ENCODE results near the gene CLEC3B.
A peak's percentile ranks its signal among the peaks of the same experiment; 100 is the strongest.
"Not testable (repeated sequence)": the region's sequence is repeated elsewhere in the genome, so short reads cannot be mapped to it uniquely, and the experiment has no call there.

CLEC3B gene, protein sequence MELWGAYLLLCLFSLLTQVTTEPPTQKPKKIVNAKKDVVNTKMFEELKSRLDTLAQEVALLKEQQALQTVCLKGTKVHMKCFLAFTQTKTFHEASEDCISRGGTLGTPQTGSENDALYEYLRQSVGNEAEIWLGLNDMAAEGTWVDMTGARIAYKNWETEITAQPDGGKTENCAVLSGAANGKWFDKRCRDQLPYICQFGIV

GRCh38 chr3:45026038-45026437 lies at the start of gene CLEC3B:
CLEC3B (plus strand) TSS chr3:45026303; CDS start chr3:45026363, 60 bp downstream.
- H3K4me1 ChIP-seq (ENCODE audit: control insufficient read depth in 1 of 2, insufficient read depth in 2 of 2, low read length in 2 of 2) = peaks cover 0 to 9% of the 10 kb centered on the region in 2 donors
- no peaks in the 10 kb centered on the region for H3K27me3 ChIP-seq (ENCODE audit: control insufficient read depth in 1 of 2, insufficient read depth in 2 of 2, low read length in 2 of 2)
- H3K9me3 ChIP-seq (ENCODE audit: control insufficient read depth in 1 of 2, low read length in 2 of 2) = no peaks in the 10 kb centered on the region
- no peaks in the 10 kb centered on the region for H3K36me3 ChIP-seq (ENCODE audit: control insufficient read depth in 1 of 2, insufficient read depth in 2 of 2, low read length in 2 of 2)
- peak within 1 kb of the TSS in 1 of 2 donors; percentile 54 for H3K4me3 ChIP-seq (ENCODE audit: low read depth in 1 of 2, low read length in 2 of 2)
- no peak within 1 kb of the TSS for H3K9ac ChIP-seq (ENCODE audit: low read depth in 1 of 2, low read length in 2 of 2)
- H3K27ac ChIP-seq (ENCODE audit: low read depth, low read length) = peak within 1 kb of the TSS; percentile 1

- Histone ChIP-seq H3K4me1 (ENCODE audit: control insufficient read depth in 1 of 2, insufficient read depth in 2 of 2, low read length in 2 of 2) (peaks cover 9 to 28% of the 10 kb centered on the region in 2 donors), H3K9me3 (ENCODE audit: control insufficient read depth in 1 of 2, low read length in 2 of 2) (no peaks in the 10 kb centered on the region), H3K36me3 (ENCODE audit: control insufficient read depth in 1 of 2, insufficient read depth in 2 of 2, low read length in 2 of 2) (no peaks in the 10 kb centered on the region), H3K4me3 (ENCODE audit: low read depth in 1 of 2, low read length in 2 of 2) (no peak overlapping the region), H3K9ac (ENCODE audit: low read depth in 1 of 2, low read length in 2 of 2) (no peak overlapping the region), H3K27me3 (ENCODE audit: control insufficient read depth in 1 of 2, insufficient read depth in 2 of 2, low read length in 2 of 2) (no peaks in the 10 kb centered on the region), H3K27ac (ENCODE audit: low read depth, low read length) (no peak overlapping the region)
These were observed 44.9 kb upstream of the CLEC3B start for GRCh38 chr3:44981220-44981619.

DNA sequence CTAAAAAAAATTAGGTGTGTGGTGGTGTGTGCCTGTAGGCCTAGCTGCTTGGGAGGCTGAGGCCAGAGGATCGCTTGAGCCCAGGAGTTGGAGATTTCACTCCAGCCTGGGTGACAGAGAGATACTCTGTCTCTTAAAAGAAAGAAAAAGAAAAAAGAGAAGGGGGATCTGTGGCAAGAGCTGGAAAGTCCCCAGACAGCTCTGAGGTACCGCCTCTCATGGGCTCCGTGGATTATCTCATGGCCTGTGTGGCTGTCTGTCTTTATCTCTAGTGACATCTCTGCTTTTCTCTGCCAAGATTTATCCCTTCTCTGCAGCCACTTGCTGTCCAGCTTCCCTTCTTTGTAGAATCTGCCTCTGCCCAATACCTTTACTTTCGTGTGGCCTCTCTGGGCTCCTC lies 44.4 kb upstream of the CLEC3B start:
- H3K9ac ChIP-seq (ENCODE audit: low read depth in 1 of 2, low read length in 2 of 2) = no peak overlapping the region
- no peak overlapping the region for H3K27ac ChIP-seq (ENCODE audit: low read depth, low read length)
- H3K4me3 ChIP-seq (ENCODE audit: low read depth in 1 of 2, low read length in 2 of 2) = no peak overlapping the region
- no peaks in the 10 kb centered on the region for H3K36me3 ChIP-seq (ENCODE audit: control insufficient read depth in 1 of 2, insufficient read depth in 2 of 2, low read length in 2 of 2)
- no peaks in the 10 kb centered on the region for H3K27me3 ChIP-seq (ENCODE audit: control insufficient read depth in 1 of 2, insufficient read depth in 2 of 2, low read length in 2 of 2)
- H3K9me3 ChIP-seq (ENCODE audit: control insufficient read depth in 1 of 2, low read length in 2 of 2) = no peaks in the 10 kb centered on the region
- peaks cover 8 to 28% of the 10 kb centered on the region in 2 donors for H3K4me1 ChIP-seq (ENCODE audit: control insufficient read depth in 1 of 2, insufficient read depth in 2 of 2, low read length in 2 of 2)

- Histone ChIP-seq H3K36me3 (ENCODE audit: control insufficient read depth in 1 of 2, insufficient read depth in 2 of 2, low read length in 2 of 2) (no peaks in the 10 kb centered on the region), H3K4me1 (ENCODE audit: control insufficient read depth in 1 of 2, insufficient read depth in 2 of 2, low read length in 2 of 2) (peaks cover 0 to 19% of the 10 kb centered on the region in 2 donors), H3K27ac (ENCODE audit: low read depth, low read length) (no peak overlapping the region), H3K4me3 (ENCODE audit: low read depth in 1 of 2, low read length in 2 of 2) (no peak overlapping the region), H3K27me3 (ENCODE audit: control insufficient read depth in 1 of 2, insufficient read depth in 2 of 2, low read length in 2 of 2) (no peaks in the 10 kb centered on the region), H3K9me3 (ENCODE audit: control insufficient read depth in 1 of 2, low read length in 2 of 2) (no peaks in the 10 kb centered on the region), H3K9ac (ENCODE audit: low read depth in 1 of 2, low read length in 2 of 2) (no peak overlapping the region)
These were observed 43.3 kb upstream of the CLEC3B start for GRCh38 chr3:44982817-44983216.

DNA sequence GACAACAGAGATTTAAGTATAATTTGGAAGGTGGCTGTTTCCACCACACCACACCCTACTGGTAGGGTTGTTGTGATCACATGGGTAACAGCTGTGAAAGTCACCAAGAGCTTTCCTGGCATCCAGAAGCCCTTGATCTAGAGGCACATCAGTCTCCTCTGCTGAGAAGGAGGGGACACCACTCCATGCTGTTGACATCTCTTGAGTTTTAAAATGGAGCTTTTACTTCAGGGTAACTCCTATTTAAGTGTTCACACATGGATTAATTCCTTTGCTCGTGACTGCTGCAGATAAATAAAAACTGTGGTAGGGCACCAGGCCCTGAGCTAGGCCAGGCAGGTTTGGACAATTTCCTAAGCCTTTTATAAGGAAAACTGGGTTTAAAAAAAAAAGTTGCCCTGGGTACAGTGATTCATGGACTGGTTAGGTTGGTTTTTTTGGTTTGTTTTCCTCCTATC lies 42.6 kb upstream of the CLEC3B start:
- Histone ChIP-seq H3K27me3 (ENCODE audit: control insufficient read depth in 1 of 2, insufficient read depth in 2 of 2, low read length in 2 of 2) (no peaks in the 10 kb centered on the region), H3K36me3 (ENCODE audit: control insufficient read depth in 1 of 2, insufficient read depth in 2 of 2, low read length in 2 of 2) (no peaks in the 10 kb centered on the region), H3K27ac (ENCODE audit: low read depth, low read length) (no peak overlapping the region), H3K4me3 (ENCODE audit: low read depth in 1 of 2, low read length in 2 of 2) (no peak overlapping the region), H3K9ac (ENCODE audit: low read depth in 1 of 2, low read length in 2 of 2) (no peak overlapping the region), H3K4me1 (ENCODE audit: control insufficient read depth in 1 of 2, insufficient read depth in 2 of 2, low read length in 2 of 2) (peaks cover 0 to 19% of the 10 kb centered on the region in 2 donors), H3K9me3 (ENCODE audit: control insufficient read depth in 1 of 2, low read length in 2 of 2) (no peaks in the 10 kb centered on the region)

- no peaks in the 10 kb centered on the region for H3K27me3 ChIP-seq (ENCODE audit: control insufficient read depth in 1 of 2, insufficient read depth in 2 of 2, low read length in 2 of 2)
- H3K9me3 ChIP-seq (ENCODE audit: control insufficient read depth in 1 of 2, low read length in 2 of 2) = no peaks in the 10 kb centered on the region
- no peak overlapping the region for H3K27ac ChIP-seq (ENCODE audit: low read depth, low read length)
- no peak overlapping the region for H3K9ac ChIP-seq (ENCODE audit: low read depth in 1 of 2, low read length in 2 of 2)
- H3K36me3 ChIP-seq (ENCODE audit: control insufficient read depth in 1 of 2, insufficient read depth in 2 of 2, low read length in 2 of 2) = no peaks in the 10 kb centered on the region
- H3K4me1 ChIP-seq (ENCODE audit: control insufficient read depth in 1 of 2, insufficient read depth in 2 of 2, low read length in 2 of 2) = peaks cover 0 to 19% of the 10 kb centered on the region in 2 donors
- no peak overlapping the region for H3K4me3 ChIP-seq (ENCODE audit: low read depth in 1 of 2, low read length in 2 of 2)
These were observed 41.8 kb upstream of the CLEC3B start for GRCh38 chr3:44984335-44984734.

- not testable (repeated sequence) for H3K36me3 ChIP-seq (ENCODE audit: control insufficient read depth in 1 of 2, insufficient read depth in 2 of 2, low read length in 2 of 2); H3K9me3 ChIP-seq (ENCODE audit: control insufficient read depth in 1 of 2, low read length in 2 of 2); H3K27ac ChIP-seq (ENCODE audit: low read depth, low read length); H3K4me3 ChIP-seq (ENCODE audit: low read depth in 1 of 2, low read length in 2 of 2); H3K27me3 ChIP-seq (ENCODE audit: control insufficient read depth in 1 of 2, insufficient read depth in 2 of 2, low read length in 2 of 2); H3K9ac ChIP-seq (ENCODE audit: low read depth in 1 of 2, low read length in 2 of 2)
- H3K4me1 ChIP-seq (ENCODE audit: control insufficient read depth in 1 of 2, insufficient read depth in 2 of 2, low read length in 2 of 2) = peaks cover 0 to 16% of the 10 kb centered on the region in 2 donors
These were observed 39.8 kb upstream of the CLEC3B start for GRCh38 chr3:44986330-44986729.

GRCh38 chr3:44987332-44987731 lies 38.8 kb upstream of the CLEC3B start:
- H3K27ac ChIP-seq (ENCODE audit: low read depth, low read length) = no peak overlapping the region
- peaks cover 8 to 11% of the 10 kb centered on the region in 2 donors for H3K36me3 ChIP-seq (ENCODE audit: control insufficient read depth in 1 of 2, insufficient read depth in 2 of 2, low read length in 2 of 2)
- no peak overlapping the region for H3K4me3 ChIP-seq (ENCODE audit: low read depth in 1 of 2, low read length in 2 of 2)
- H3K9me3 ChIP-seq (ENCODE audit: control insufficient read depth in 1 of 2, low read length in 2 of 2) = no peaks in the 10 kb centered on the region
- no peaks in the 10 kb centered on the region for H3K27me3 ChIP-seq (ENCODE audit: control insufficient read depth in 1 of 2, insufficient read depth in 2 of 2, low read length in 2 of 2)
- H3K4me1 ChIP-seq (ENCODE audit: control insufficient read depth in 1 of 2, insufficient read depth in 2 of 2, low read length in 2 of 2) = peaks cover 0 to 6% of the 10 kb centered on the region in 2 donors
- no peak overlapping the region for H3K9ac ChIP-seq (ENCODE audit: low read depth in 1 of 2, low read length in 2 of 2)

GRCh38 chr3:44988073-44988472 lies 38.0 kb upstream of the CLEC3B start:
- no peak overlapping the region for H3K27ac ChIP-seq (ENCODE audit: low read depth, low read length)
- peaks cover 2 to 10% of the 10 kb centered on the region in 2 donors for H3K4me1 ChIP-seq (ENCODE audit: control insufficient read depth in 1 of 2, insufficient read depth in 2 of 2, low read length in 2 of 2)
- no peaks in the 10 kb centered on the region for H3K9me3 ChIP-seq (ENCODE audit: control insufficient read depth in 1 of 2, low read length in 2 of 2)
- peaks cover 8 to 11% of the 10 kb centered on the region in 2 donors for H3K36me3 ChIP-seq (ENCODE audit: control insufficient read depth in 1 of 2, insufficient read depth in 2 of 2, low read length in 2 of 2)
- H3K9ac ChIP-seq (ENCODE audit: low read depth in 1 of 2, low read length in 2 of 2) = no peak overlapping the region
- no peak overlapping the region for H3K4me3 ChIP-seq (ENCODE audit: low read depth in 1 of 2, low read length in 2 of 2)
- H3K27me3 ChIP-seq (ENCODE audit: control insufficient read depth in 1 of 2, insufficient read depth in 2 of 2, low read length in 2 of 2) = no peaks in the 10 kb centered on the region

- H3K36me3 ChIP-seq (ENCODE audit: control insufficient read depth in 1 of 2, insufficient read depth in 2 of 2, low read length in 2 of 2) = peaks cover 8 to 11% of the 10 kb centered on the region in 2 donors
- no peak overlapping the region for H3K9ac ChIP-seq (ENCODE audit: low read depth in 1 of 2, low read length in 2 of 2)
- no peaks in the 10 kb centered on the region for H3K9me3 ChIP-seq (ENCODE audit: control insufficient read depth in 1 of 2, low read length in 2 of 2)
- H3K4me3 ChIP-seq (ENCODE audit: low read depth in 1 of 2, low read length in 2 of 2) = no peak overlapping the region
- no peak overlapping the region for H3K27ac ChIP-seq (ENCODE audit: low read depth, low read length)
- no peaks in the 10 kb centered on the region for H3K27me3 ChIP-seq (ENCODE audit: control insufficient read depth in 1 of 2, insufficient read depth in 2 of 2, low read length in 2 of 2)
- peaks cover 7 to 13% of the 10 kb centered on the region in 2 donors for H3K4me1 ChIP-seq (ENCODE audit: control insufficient read depth in 1 of 2, insufficient read depth in 2 of 2, low read length in 2 of 2)
These were observed 37.0 kb upstream of the CLEC3B start for GRCh38 chr3:44989141-44989540.

Measured in duodenal mucosa (tissue), 2 donors.